HCT116 (cell line): ENCODE data around the gene ABCG5. TPM values are rescaled to one million over a fixed set of nuclear protein-coding genes. Genes with fewer than 3 reads are reported as not detected.

Source experiments
- ATAC-seq: fragments of 200-7000 bp; cut with Tn5 transposase; 2 replicates; pipeline ENCODE4 v1.9.1; 2020; ENCODE audit warnings: mild to moderate bottlenecking, moderate library complexity
- BruUV-seq: library from RNA; stranded (reverse); fragments of 400-500 nt; replicated peaks from 2 replicates; lab custom pipeline; 2021; lab: Mats Ljungman, UMichigan
- CTCF ChIA-PET: fragments of 300-600 bp; sonication (Branson Sonifier 250); formaldehyde crosslinking; loops from one replicate; lab custom pipeline; 2021; ENCODE audit warnings: antibody characterized with exemption; lab: Charles Lee
- POLR2A ChIA-PET: fragments of 300-600, 350-600 bp; sonication (Branson Sonifier 250); formaldehyde crosslinking; loops from one replicate; lab custom pipeline; 2021; ENCODE audit warnings: antibody characterized with exemption; lab: Charles Lee
- RAD21 ChIA-PET, 2 experiments: fragments of 300-600 bp; sonication (Branson Sonifier 250); formaldehyde crosslinking; loops; one replicate each; lab custom pipeline; 2023; ENCODE audit warnings: low total read pairs in 2 of 2; ENCODE audit not compliant: uncharacterized antibody in 2 of 2, unreplicated experiment in 2 of 2, low non-redundant PET in 1 of 2; lab: Charles Lee
- DNase-seq: peaks from one replicate; pipeline ENCODE4 v3.0.0-alpha.2; 2010; ENCODE audit warnings: low read depth, low spot score
- H2AFZ ChIP-seq: fragments of 200-600 bp; shearing (Covaris generic), sonication (generic); 2 replicates; pipeline ENCODE4 v1.6.1; 2017; ENCODE audit warnings: low read depth, mixed run types, mixed read lengths, antibody characterized with exemption, low read length; ENCODE audit not compliant: poor library complexity, severe bottlenecking
- H3K27ac ChIP-seq: 2 replicates; pipeline ENCODE4 v1.5.1; 2012; ENCODE audit warnings: low read depth, low read length
- H3K27me3 ChIP-seq: fragments of 200-600 bp; sonication (generic); 2 replicates; pipeline ENCODE4 v1.6.1; 2016; ENCODE audit warnings: mixed run types, low read length, mixed read lengths; ENCODE audit not compliant: insufficient read depth
- H3K36me3 ChIP-seq, 2 experiments: fragments of 200-500 bp in 1 of 2; fragments of 200-600 bp in 1 of 2; sonication (Bioruptor generic) in 1 of 2; sonication (generic) in 1 of 2; 2 replicates each; pipeline versions ENCODE4 v1.5.1 to v1.6.1; 2014 to 2016; ENCODE audit warnings: low read length in 2 of 2, inconsistent platforms in 1 of 2, mixed read lengths in 1 of 2, mixed run types in 1 of 2; ENCODE audit not compliant: insufficient read depth in 2 of 2, control insufficient read depth in 1 of 2
- H3K4me1 ChIP-seq, 2 experiments: fragments of 200-600 bp in 1 of 2; sonication (generic) in 1 of 2; 2 replicates each; pipeline versions ENCODE4 v1.5.1 to v1.6.1; 2012 to 2017; ENCODE audit warnings: low read length in 2 of 2, inconsistent platforms in 1 of 2, mild to moderate bottlenecking in 1 of 2, mixed read lengths in 1 of 2, mixed run types in 1 of 2, moderate library complexity in 1 of 2; ENCODE audit not compliant: insufficient read depth in 2 of 2, control insufficient read depth in 1 of 2
- H3K4me2 ChIP-seq: fragments of 200-600 bp; sonication (generic); 2 replicates; pipeline ENCODE4 v1.6.1; 2017; ENCODE audit warnings: mixed run types, low read length, mixed read lengths
- H3K4me3 ChIP-seq, 2 experiments: fragments of 200-600 bp in 1 of 2; sonication (generic) in 1 of 2; replicated peaks in 1 of 2; 2 replicates each; pipeline ENCODE4 v1.5.1; 2011 to 2016; ENCODE audit warnings: low read length in 2 of 2, control low read depth in 1 of 2, low read depth in 1 of 2, mild to moderate bottlenecking in 1 of 2, mixed read lengths in 1 of 2, mixed run types in 1 of 2
- H3K79me2 ChIP-seq: fragments of 200-600 bp; sonication (generic); 2 replicates; pipeline ENCODE4 v1.6.1; 2017; ENCODE audit warnings: mild to moderate bottlenecking, mixed run types, low read length, moderate library complexity, mixed read lengths; ENCODE audit not compliant: insufficient read depth
- H3K9ac ChIP-seq: fragments of 200-600 bp; sonication (generic); 2 replicates; pipeline ENCODE4 v1.6.1; 2016; ENCODE audit warnings: low read length, mixed read lengths
- H3K9me2 ChIP-seq: fragments of 200-600 bp; sonication (generic), shearing (Covaris generic); 2 replicates; pipeline ENCODE4 v1.6.1; 2017; ENCODE audit warnings: mixed run types, mild to moderate bottlenecking, moderate library complexity; ENCODE audit not compliant: insufficient read depth
- H3K9me3 ChIP-seq, 2 experiments: fragments of 200-500 bp in 1 of 2; fragments of 200-600 bp in 1 of 2; sonication (Bioruptor generic) in 1 of 2; sonication (generic) in 1 of 2; 2 replicates each; pipeline ENCODE4 v1.6.1; 2014 to 2017; ENCODE audit warnings: low read length in 2 of 2, mixed read lengths in 2 of 2, inconsistent platforms in 1 of 2, low read depth in 1 of 2, mild to moderate bottlenecking in 1 of 2, mixed run types in 1 of 2, moderate library complexity in 1 of 2; ENCODE audit not compliant: control insufficient read depth in 1 of 2, insufficient read depth in 1 of 2
- H4K20me1 ChIP-seq: fragments of 200-600 bp; sonication (generic), shearing (Covaris generic); 2 replicates; pipeline ENCODE4 v1.6.1; 2017; ENCODE audit warnings: mixed run types, mild to moderate bottlenecking, moderate library complexity; ENCODE audit not compliant: insufficient read depth
- CBX3 ChIP-seq: IDR thresholded peaks from 2 replicates; pipeline ENCODE4 v1.6.1; 2012; ENCODE audit warnings: low read depth
- CEBPB ChIP-seq: IDR thresholded peaks from 2 replicates; pipeline ENCODE4 v1.6.1; 2012; ENCODE audit warnings: low read depth
- ELF1 ChIP-seq: IDR thresholded peaks from 2 replicates; pipeline ENCODE4 v1.6.1; 2012; ENCODE audit warnings: low read depth, borderline replicate concordance
- FOSL1 ChIP-seq: IDR thresholded peaks from 2 replicates; pipeline ENCODE4 v1.6.1; 2012; ENCODE audit warnings: low read depth
- JUND ChIP-seq: IDR thresholded peaks from 2 replicates; pipeline ENCODE4 v1.6.1; 2012
- POLR2AphosphoS5 ChIP-seq: IDR thresholded peaks from 2 replicates; pipeline ENCODE4 v1.6.1; 2011; ENCODE audit warnings: mild to moderate bottlenecking, low read depth, low read length, moderate library complexity
- SIN3A ChIP-seq: IDR thresholded peaks from 2 replicates; pipeline ENCODE4 v1.6.1; 2012; ENCODE audit warnings: low read depth
- SP1 ChIP-seq: IDR thresholded peaks from 2 replicates; pipeline ENCODE4 v1.6.1; 2012; ENCODE audit warnings: low read depth
- TCF7L2 ChIP-seq: IDR thresholded peaks from 2 replicates; pipeline ENCODE4 v1.7.0; 2011; ENCODE audit warnings: borderline replicate concordance, inconsistent platforms; ENCODE audit not compliant: insufficient read depth, insufficient read length; ENCODE audit errors: extremely low read depth
- YY1 ChIP-seq: IDR thresholded peaks from 2 replicates; pipeline ENCODE4 v1.6.1; 2011; ENCODE audit warnings: low read length, low read depth, moderate library complexity, mild to moderate bottlenecking; ENCODE audit not compliant: insufficient replicate concordance; ENCODE audit errors: extremely low read depth
- ZNF274 ChIP-seq: fragments of 200-500 bp; sonication (Bioruptor generic); IDR thresholded peaks from 2 replicates; pipeline ENCODE4 v1.6.1; 2014; ENCODE audit warnings: mild to moderate bottlenecking, low read depth, low read length, inconsistent platforms
- intact Hi-C: fragments of 100-400 bp; cut with micrococcal nuclease; formaldehyde crosslinking; loops from 2 replicates; pipeline ENCODE4 v1.10.0; 2022
- total RNA-seq: library from RNA; stranded (reverse); gene quantifications from one replicate; pipeline ENCODE4 v1.2.1, GENCODE V29; 2021; ENCODE audit not compliant: unreplicated experiment
- TF ChIP-seq, protein P1 (sequence below): IDR thresholded peaks from 2 replicates; pipeline ENCODE4 v1.6.1; 2012; ENCODE audit warnings: low read depth
- TF ChIP-seq, protein P2 (sequence below): IDR thresholded peaks from 2 replicates; pipeline ENCODE4 v1.6.1; 2012
- TF ChIP-seq, protein P3 (sequence below): IDR thresholded peaks from 2 replicates; pipeline ENCODE4 v1.6.1; 2012

Gene ABCG5
- total RNA-seq, 1 experiment from 2014 or later = not detected

DNA sequence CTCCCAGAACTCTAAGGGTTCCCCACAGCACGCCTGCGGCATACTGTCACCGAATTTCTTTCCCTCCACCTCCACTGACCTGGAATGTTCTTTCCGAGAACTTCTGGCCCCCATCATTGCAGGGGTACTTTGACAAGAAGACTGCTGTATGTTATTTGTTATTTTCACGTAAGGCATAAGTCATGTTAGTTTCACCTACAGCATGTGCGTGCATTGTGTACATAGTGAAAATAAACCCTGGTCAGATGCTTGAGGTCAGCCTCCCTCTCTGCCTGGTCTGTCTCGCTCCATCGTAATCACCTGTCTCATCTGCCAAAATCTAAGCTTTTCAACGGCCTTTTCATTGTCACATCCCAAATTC lies 4.2 kb upstream of the ABCG5 start:
- Histone ChIP-seq H3K27ac (no peak overlapping the region), H3K79me2 (no peaks in the 10 kb centered on the region), H3K27me3 (no peaks in the 10 kb centered on the region), H3K4me3 (no peak overlapping the region), H3K9ac (no peak overlapping the region), H3K9me2 (no peaks in the 10 kb centered on the region), H3K4me1 (peaks cover 0 to 2% of the 10 kb centered on the region in 2 experiments; a peak in 2 of 4 replicates), H3K36me3 (no peaks in the 10 kb centered on the region), H3K4me2 (no peak overlapping the region), H3K9me3 (no peaks in the 10 kb centered on the region), H2AFZ (no peak overlapping the region), H4K20me1 (no peaks in the 10 kb centered on the region)
- RAD21 ChIA-PET = no interaction called here
- no peak for ATAC-seq
- POLR2A ChIA-PET = no interaction called here
- no peak for DNase-seq
- CTCF ChIA-PET = no interaction called here
- intact Hi-C loops = no loop called here
- no TSS peak for BruUV-seq
- no peak for TF ChIP-seq CEBPB
- TF ChIP-seq, protein P1, sequence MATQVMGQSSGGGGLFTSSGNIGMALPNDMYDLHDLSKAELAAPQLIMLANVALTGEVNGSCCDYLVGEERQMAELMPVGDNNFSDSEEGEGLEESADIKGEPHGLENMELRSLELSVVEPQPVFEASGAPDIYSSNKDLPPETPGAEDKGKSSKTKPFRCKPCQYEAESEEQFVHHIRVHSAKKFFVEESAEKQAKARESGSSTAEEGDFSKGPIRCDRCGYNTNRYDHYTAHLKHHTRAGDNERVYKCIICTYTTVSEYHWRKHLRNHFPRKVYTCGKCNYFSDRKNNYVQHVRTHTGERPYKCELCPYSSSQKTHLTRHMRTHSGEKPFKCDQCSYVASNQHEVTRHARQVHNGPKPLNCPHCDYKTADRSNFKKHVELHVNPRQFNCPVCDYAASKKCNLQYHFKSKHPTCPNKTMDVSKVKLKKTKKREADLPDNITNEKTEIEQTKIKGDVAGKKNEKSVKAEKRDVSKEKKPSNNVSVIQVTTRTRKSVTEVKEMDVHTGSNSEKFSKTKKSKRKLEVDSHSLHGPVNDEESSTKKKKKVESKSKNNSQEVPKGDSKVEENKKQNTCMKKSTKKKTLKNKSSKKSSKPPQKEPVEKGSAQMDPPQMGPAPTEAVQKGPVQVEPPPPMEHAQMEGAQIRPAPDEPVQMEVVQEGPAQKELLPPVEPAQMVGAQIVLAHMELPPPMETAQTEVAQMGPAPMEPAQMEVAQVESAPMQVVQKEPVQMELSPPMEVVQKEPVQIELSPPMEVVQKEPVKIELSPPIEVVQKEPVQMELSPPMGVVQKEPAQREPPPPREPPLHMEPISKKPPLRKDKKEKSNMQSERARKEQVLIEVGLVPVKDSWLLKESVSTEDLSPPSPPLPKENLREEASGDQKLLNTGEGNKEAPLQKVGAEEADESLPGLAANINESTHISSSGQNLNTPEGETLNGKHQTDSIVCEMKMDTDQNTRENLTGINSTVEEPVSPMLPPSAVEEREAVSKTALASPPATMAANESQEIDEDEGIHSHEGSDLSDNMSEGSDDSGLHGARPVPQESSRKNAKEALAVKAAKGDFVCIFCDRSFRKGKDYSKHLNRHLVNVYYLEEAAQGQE = no peak
- no peak for TF ChIP-seq SIN3A
- no peak for TF ChIP-seq ZNF274
- TF ChIP-seq, protein P2, sequence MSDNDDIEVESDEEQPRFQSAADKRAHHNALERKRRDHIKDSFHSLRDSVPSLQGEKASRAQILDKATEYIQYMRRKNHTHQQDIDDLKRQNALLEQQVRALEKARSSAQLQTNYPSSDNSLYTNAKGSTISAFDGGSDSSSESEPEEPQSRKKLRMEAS = no peak
- no peak for TF ChIP-seq YY1
- no peak for TF ChIP-seq POLR2AphosphoS5
- no peak for TF ChIP-seq SP1
- TF ChIP-seq, protein P3, sequence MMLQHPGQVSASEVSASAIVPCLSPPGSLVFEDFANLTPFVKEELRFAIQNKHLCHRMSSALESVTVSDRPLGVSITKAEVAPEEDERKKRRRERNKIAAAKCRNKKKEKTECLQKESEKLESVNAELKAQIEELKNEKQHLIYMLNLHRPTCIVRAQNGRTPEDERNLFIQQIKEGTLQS = no peak
- TF ChIP-seq FOSL1 = no peak
- no peak for TF ChIP-seq ELF1
- TF ChIP-seq CBX3 = no peak
- TF ChIP-seq TCF7L2 = no peak
- TF ChIP-seq JUND = no peak
